Measurements from ENCODE around the gene TPTE2. TPM values are rescaled to one million over a fixed set of nuclear protein-coding genes. Genes with fewer than 3 reads are reported as not detected.

TPTE2 gene
- total and polyA plus RNA-seq, 10 of the 15 experiments (the other 5 are each of a cell fraction or from before 2014, with no cell fraction given), result 0.31 to 1.9 (median 1.2) TPM

GRCh38 chr13:19586904-19587634, 25.7 kb upstream of the TPTE2 start (continued):
- TF ChIP-seq, protein P1, sequence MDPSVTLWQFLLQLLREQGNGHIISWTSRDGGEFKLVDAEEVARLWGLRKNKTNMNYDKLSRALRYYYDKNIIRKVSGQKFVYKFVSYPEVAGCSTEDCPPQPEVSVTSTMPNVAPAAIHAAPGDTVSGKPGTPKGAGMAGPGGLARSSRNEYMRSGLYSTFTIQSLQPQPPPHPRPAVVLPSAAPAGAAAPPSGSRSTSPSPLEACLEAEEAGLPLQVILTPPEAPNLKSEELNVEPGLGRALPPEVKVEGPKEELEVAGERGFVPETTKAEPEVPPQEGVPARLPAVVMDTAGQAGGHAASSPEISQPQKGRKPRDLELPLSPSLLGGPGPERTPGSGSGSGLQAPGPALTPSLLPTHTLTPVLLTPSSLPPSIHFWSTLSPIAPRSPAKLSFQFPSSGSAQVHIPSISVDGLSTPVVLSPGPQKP (IDR thresholded peaks at IDR 0.05; ENCODE audit: low read depth, low read length), result peak; percentile 85
- TF ChIP-seq FOXK2 (IDR thresholded peaks at IDR 0.05) (no peak), POLR2A (IDR thresholded peaks at IDR 0.05; ENCODE audit: low read depth, low read length) (peak; percentile 59), JUNB (IDR thresholded peaks at IDR 0.05) (peak; percentile 31; the same call in 1 of the 2 replicates)
- TF ChIP-seq, protein P2, sequence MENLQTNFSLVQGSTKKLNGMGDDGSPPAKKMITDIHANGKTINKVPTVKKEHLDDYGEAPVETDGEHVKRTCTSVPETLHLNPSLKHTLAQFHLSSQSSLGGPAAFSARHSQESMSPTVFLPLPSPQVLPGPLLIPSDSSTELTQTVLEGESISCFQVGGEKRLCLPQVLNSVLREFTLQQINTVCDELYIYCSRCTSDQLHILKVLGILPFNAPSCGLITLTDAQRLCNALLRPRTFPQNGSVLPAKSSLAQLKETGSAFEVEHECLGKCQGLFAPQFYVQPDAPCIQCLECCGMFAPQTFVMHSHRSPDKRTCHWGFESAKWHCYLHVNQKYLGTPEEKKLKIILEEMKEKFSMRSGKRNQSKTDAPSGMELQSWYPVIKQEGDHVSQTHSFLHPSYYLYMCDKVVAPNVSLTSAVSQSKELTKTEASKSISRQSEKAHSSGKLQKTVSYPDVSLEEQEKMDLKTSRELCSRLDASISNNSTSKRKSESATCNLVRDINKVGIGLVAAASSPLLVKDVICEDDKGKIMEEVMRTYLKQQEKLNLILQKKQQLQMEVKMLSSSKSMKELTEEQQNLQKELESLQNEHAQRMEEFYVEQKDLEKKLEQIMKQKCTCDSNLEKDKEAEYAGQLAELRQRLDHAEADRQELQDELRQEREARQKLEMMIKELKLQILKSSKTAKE (IDR thresholded peaks at IDR 0.05; ENCODE audit: low read depth, poor library complexity, severe bottlenecking), result no peak

GRCh38 chr13:19581675-19582074, 20.3 kb upstream of the TPTE2 start:
- no peaks in the 10 kb centered on the region for H3K36me3 ChIP-seq (ENCODE audit: control insufficient read depth in 2 of 2, insufficient read depth in 2 of 2, low read length in 1 of 2)
- H3K4me2 ChIP-seq (ENCODE audit: control insufficient read depth, insufficient read depth), result no peak overlapping the region
- no peak overlapping the region for H2AFZ ChIP-seq (ENCODE audit: control insufficient read depth, low read depth, low read length)
- ATAC-seq (peak; percentile 75), DNase-seq (ENCODE audit: low read depth, low spot score) (no peak), FAIRE-seq (no peak)
- no peaks in the 10 kb centered on the region for H3K9me3 ChIP-seq (replicated peaks; ENCODE audit: control insufficient read depth, insufficient read depth, low read length)
- no peak overlapping the region for H3K4me3 ChIP-seq
- SMC1A ChIA-PET (ENCODE audit: uncharacterized antibody, unreplicated experiment), result interaction anchor here (1.7 kb wide), 1 partner anchor 12 kb away, joined by 4 read pairs; no protein-coding TSS in a partner anchor
- RAD21 ChIA-PET (ENCODE audit: unreplicated experiment), result no interaction called here
- POLR2A ChIA-PET, result no interaction called here
- intact Hi-C loops (cut with micrococcal nuclease; ENCODE audit: unreplicated experiment) (no loop called here), in situ Hi-C loops (cut with MboI) (no loop called here)
- no peaks in the 10 kb centered on the region for H3K79me2 ChIP-seq (ENCODE audit: control insufficient read depth, insufficient read depth, low read length)
- no peak overlapping the region for H3K27ac ChIP-seq (ENCODE audit: control insufficient read depth, insufficient read depth)
- no TSS peak for BruUV-seq (replicated peaks)
- CTCF ChIA-PET, result no interaction called here
- no peaks in the 10 kb centered on the region for H3K27me3 ChIP-seq (replicated peaks in 1 of 2; ENCODE audit: control insufficient read depth in 2 of 2, insufficient read depth in 2 of 2, low read length in 1 of 2)
- no peak overlapping the region for H3K9ac ChIP-seq (ENCODE audit: control insufficient read depth, insufficient read depth, low read length)
- H4K20me1 ChIP-seq (ENCODE audit: control insufficient read depth, insufficient read depth), result no peaks in the 10 kb centered on the region
- H3K4me1 ChIP-seq (ENCODE audit: control insufficient read depth, insufficient read depth, low read length), result no peaks in the 10 kb centered on the region
- TF ChIP-seq NFYB (IDR thresholded peaks at IDR 0.05; ENCODE audit: insufficient read depth, low read depth, low read length), result no peak
- TF ChIP-seq ZBED1 (IDR thresholded peaks at IDR 0.05; ENCODE audit: borderline replicate concordance), result no peak
- no peak for TF ChIP-seq NFXL1 (IDR thresholded peaks at IDR 0.05; ENCODE audit: borderline replicate concordance)
- no peak for TF ChIP-seq IKZF1 (conservative IDR thresholded peaks at IDR 0.05)
- no peak for TF ChIP-seq TBL1XR1 (IDR thresholded peaks at IDR 0.05; ENCODE audit: low read depth, low read length)
- TF ChIP-seq CBX5 (IDR thresholded peaks at IDR 0.05; ENCODE audit: low read depth), result no peak
- TF ChIP-seq MLLT1 (IDR thresholded peaks at IDR 0.05), result no peak
- no peak for TF ChIP-seq RAD51 (IDR thresholded peaks at IDR 0.05)
- no peak for TF ChIP-seq NR2F1 (conservative IDR thresholded peaks at IDR 0.05)
- no peak for TF ChIP-seq IRF5 (IDR thresholded peaks at IDR 0.05; ENCODE audit: borderline replicate concordance)
- no peak for TF ChIP-seq ZSCAN29 (IDR thresholded peaks at IDR 0.05)
